AG04450 (cell line): ENCODE data around the gene PDXDC1. TPM values are rescaled to one million over a fixed set of nuclear protein-coding genes. Genes with fewer than 3 reads are reported as not detected.
A peak's percentile ranks its signal among the peaks of the same experiment; 100 is the strongest.
"Not testable (repeated sequence)": the region's sequence is repeated elsewhere in the genome, so short reads cannot be mapped to it uniquely, and the experiment has no call there.

Experiments
- CTCF ChIA-PET: fragments of 300-600, 350-600 bp; formaldehyde crosslinking; extraction: SDS; loops from one replicate; lab custom pipeline; 2022; ENCODE audit warnings: antibody characterized with exemption, inconsistent platforms; lab: Charles Lee
- POLR2A ChIA-PET: fragments of 350-600 bp; formaldehyde crosslinking; extraction: SDS; loops from one replicate; lab custom pipeline; 2021; ENCODE audit warnings: antibody characterized with exemption, inconsistent platforms; lab: Yijun Ruan, JAX
- DNase-seq: peaks from one replicate; pipeline ENCODE4 v3.0.0-alpha.2; 2011; ENCODE audit warnings: low read depth, low spot score
- H3K27ac ChIP-seq: one replicate; pipeline ENCODE4 v1.5.1; 2012; ENCODE audit warnings: low read depth, low read length, control low read depth
- H3K27me3 ChIP-seq: one replicate; pipeline ENCODE4 v1.6.0; 2012; ENCODE audit warnings: low read length; ENCODE audit not compliant: control insufficient read depth, insufficient read depth
- H3K4me3 ChIP-seq: 2 replicates; pipeline ENCODE4 v1.5.1; 2011; ENCODE audit warnings: mild to moderate bottlenecking, low read depth, low read length, control low read depth
- H3K9me3 ChIP-seq: 2 replicates; pipeline ENCODE4 v1.5.1; 2012; ENCODE audit warnings: low read length; ENCODE audit not compliant: control insufficient read depth, insufficient read depth
- polyA plus RNA-seq: library from polyadenylated mRNA; depleted of rRNA; stranded (reverse); fragments of >200 nt; gene quantifications from 2 replicates; pipeline ENCODE4 v1.2.3, GENCODE V29; 2011

PDXDC1 gene
- polyA plus RNA-seq, 1 experiment = 93.9 TPM

DNA sequence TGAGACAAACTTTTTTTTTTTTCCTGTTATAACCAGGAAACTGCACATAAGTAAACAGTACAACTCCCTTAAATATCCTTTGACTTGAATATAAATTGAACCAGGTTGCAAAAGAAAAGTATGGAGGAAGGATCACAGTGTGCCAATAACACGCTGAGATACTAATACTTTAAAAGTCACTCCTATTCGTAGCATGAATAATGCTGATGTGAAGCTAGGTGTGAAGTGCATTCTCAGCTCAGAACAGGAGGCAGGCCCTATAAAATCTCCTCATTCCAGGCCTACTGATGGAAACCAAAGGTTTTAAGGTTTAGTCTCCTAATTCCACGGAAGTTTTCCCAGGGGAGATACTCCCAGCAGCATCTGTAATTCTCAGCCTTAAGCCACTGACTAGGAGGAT is 25.0 kb downstream of the PDXDC1 start:
- H3K4me3 ChIP-seq, CTCF ChIA-PET, H3K9me3 ChIP-seq, POLR2A ChIA-PET, H3K27ac ChIP-seq, DNase-seq, H3K27me3 ChIP-seq: not testable (repeated sequence)

DNA sequence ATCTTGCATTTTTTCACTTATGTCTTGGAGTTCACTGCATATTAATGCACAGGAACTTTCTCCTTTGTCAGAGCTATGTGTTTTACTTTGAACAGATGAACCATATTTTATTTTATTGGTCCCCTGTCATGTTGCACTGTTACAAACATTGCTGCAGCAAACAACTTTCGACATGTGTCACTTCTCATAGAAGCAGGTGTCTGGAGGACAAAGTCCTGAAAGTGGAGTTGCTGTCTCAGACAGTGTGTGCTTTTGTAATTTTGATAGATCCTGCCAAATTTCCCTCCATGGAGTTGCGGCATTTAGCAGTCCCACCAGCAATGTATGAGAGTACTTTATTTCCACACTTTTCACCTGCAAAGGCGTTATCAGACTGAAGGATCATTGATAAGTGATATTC is 27.6 kb downstream of the PDXDC1 start:
- H3K4me3 ChIP-seq, H3K9me3 ChIP-seq, CTCF ChIA-PET, DNase-seq, POLR2A ChIA-PET, H3K27ac ChIP-seq, H3K27me3 ChIP-seq: not testable (repeated sequence)

DNA sequence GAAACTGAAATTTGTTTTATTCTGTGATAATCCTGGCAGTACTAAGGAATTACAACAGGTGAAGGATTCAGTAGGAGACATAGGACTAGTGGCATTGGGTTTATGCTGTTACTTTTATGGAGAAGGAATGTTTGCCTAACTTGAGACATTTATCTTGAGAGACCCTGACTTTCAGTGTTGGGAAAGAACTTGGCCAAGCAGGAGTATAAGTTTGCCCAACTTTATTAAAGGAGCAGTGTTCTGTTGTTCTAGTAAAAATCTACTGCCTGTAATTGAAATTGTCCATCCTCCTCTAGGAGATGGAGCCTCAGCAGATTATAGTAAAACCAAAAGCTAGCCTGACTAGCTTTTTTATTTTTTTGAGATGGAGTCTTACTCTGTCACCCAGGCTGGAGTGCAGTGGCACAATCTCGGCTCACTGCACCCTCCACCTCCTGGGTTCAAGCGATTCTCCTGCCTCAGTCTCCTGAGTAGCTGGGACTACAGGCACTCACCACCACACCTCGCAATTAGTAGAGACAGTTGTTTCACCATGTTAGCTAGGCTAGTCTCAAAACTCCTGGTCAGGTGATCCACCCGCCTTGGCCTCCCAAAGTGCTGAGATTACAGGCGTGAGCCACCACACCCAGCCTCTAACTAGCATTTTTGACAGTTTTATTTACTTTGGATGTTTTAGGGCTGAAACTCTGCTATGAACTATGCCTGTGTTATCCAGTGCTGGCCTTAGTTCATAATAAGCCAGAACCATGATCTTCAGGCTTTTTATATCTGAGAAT is 30.7 kb downstream of the PDXDC1 start:
- POLR2A ChIA-PET = interaction anchor here (0.6 to 0.9 kb wide), 2 partner anchors 16 kb away, joined by 3 to 4 read pairs; no protein-coding TSS in a partner anchor
- H3K4me3 ChIP-seq, H3K9me3 ChIP-seq, H3K27me3 ChIP-seq, CTCF ChIA-PET, H3K27ac ChIP-seq, DNase-seq: not testable (repeated sequence)

DNA sequence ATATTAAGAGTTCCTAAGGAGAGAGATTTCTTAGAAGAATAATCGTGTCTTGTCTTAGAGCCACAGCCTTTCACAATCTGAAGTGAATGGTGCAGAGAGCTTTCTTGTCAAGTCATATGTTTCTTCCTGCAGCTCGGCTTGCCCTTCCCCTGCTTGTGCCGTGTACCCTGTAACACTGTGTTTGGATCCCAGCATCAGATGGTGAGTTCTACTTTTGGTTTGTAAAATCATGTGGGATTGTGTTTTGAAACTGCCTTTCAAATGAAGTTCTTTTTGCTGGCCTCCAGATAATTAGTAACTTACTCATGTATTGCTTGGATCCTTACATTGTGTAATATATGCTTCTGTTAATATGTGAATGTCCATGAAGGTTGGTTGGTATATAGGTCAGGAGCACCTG is 33.8 kb downstream of the PDXDC1 start:
- H3K27ac ChIP-seq, H3K27me3 ChIP-seq, H3K4me3 ChIP-seq, H3K9me3 ChIP-seq, POLR2A ChIA-PET, DNase-seq, CTCF ChIA-PET: not testable (repeated sequence)

DNA sequence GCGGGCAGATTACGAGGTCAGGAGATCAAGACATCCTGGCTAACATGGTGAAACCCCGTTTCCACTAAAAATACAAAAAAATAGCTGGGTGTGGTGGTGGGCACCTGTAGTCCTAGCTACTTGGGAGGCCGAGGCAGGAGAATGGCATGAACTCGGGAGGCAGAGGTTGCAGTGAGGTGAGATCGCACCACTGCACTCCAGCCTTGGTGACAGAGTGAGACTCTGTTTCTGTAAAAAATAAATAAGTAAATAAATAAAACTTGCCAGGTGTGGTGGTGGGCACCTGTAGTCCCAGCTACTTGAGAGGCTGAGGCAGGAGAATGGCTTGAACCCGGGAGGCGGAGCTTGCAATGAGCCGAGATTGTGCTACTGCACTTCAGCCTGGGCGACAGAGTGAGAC is 38.1 kb downstream of the PDXDC1 start:
- H3K27ac ChIP-seq, CTCF ChIA-PET, H3K9me3 ChIP-seq, POLR2A ChIA-PET, H3K4me3 ChIP-seq, H3K27me3 ChIP-seq, DNase-seq: not testable (repeated sequence)

DNA sequence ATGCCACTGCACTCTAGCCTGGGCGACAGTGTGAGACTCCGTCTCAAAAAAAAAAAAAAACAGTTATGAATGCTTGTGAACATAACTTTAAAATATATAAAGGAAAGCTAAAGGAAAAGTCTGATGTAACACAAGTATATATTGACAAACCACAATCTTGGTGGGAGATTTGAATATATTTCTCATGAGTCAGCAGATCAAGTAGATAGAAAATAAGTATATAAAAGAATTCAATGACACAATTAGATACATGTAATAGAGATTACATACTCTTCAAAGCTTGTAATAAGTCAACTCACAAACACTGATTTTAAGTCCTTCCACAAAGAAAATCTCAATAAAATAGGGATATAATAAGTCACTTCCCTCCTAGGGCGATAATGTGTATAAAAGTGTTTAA is 40.8 kb downstream of the PDXDC1 start:
- peak overlapping the region; percentile 52 for H3K27ac ChIP-seq
- CTCF ChIA-PET = interaction anchor here (0.6 kb wide), 1 partner anchor 657 kb away, joined by 3 read pairs; no protein-coding TSS in a partner anchor

DNA sequence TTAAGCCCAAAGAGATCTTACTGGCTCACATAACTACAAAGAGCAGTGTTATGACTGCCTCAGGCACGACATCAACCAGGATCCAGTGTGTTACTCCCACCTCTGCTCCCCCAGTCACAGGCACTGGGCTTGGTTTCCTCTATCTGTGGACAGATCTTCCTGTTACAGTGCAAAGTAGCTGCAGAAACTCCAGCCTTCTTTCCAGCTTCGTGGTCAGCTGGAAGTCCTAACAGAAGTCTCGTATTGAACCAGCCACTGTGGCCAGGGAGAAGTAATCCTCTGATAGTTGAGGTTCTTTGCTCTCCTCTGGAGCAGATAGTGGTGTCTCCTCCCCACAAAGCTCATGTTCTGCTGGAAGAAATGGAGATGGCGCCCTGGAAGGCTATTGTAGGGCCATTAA is 41.5 kb downstream of the PDXDC1 start:
- H3K9me3 ChIP-seq, H3K27me3 ChIP-seq, DNase-seq, POLR2A ChIA-PET, H3K4me3 ChIP-seq, CTCF ChIA-PET: not testable (repeated sequence)
- peak overlapping the region; percentile 58 for H3K27ac ChIP-seq

More for the DNA sequence above, 40.8 kb downstream of the PDXDC1 start:
- DNase-seq, H3K4me3 ChIP-seq, H3K27me3 ChIP-seq, H3K9me3 ChIP-seq, POLR2A ChIA-PET: not testable (repeated sequence)

DNA sequence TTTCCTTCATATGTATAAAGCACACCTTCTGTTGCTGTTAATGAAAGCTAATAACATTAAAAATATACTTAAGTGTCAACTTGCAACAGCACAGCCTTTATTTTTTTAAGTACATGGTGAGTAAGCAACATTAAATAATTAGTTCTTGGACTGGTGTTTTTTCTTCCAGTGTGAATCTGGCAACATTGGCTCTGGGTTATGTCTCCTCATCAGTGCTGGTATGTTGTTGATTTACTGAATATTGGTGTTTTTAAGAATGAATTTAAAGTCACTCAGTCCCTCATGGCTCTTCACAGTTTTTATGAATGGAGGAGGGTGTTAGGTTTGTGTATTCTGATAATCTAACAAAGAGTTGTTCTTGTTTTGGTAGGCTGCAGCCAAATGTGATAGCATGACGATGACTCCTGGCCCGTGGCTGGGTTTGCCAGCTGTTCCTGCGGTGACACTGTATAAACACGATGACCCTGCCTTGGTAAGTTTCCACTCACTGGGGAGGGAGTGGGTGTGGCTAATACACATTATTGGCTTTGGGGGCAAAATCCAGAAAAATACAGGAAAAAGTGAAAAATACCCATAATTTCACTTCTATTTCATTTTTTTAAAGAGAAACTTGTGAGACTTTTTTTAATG is 42.2 kb downstream of the PDXDC1 start:
- CTCF ChIA-PET, H3K27me3 ChIP-seq, H3K9me3 ChIP-seq, POLR2A ChIA-PET, H3K27ac ChIP-seq, H3K4me3 ChIP-seq: not testable (repeated sequence)
- peak; percentile 42 for DNase-seq

DNA sequence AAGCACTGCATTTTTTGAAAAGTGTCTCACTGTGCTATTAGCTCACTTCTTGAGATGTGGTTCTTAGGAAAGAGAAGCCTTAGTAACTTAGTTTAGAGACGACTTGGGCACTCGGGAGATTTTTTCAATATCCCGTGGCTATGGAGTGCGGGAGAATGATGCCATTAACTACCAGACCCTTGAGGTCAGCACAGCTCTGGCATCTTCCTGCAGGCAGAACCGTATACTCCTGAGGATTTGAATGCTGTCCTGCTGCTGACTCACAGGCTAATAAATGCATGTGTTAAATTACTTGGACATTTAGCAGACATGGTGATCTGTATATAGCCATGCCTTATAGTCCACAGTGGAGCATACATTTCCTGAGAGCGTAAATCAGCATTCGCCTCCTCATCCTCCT is 46.6 kb downstream of the PDXDC1 start:
- POLR2A ChIA-PET = interaction anchor here (0.6 kb wide), 2 partner anchors 16 to 17 kb away, joined by 3 to 4 read pairs; no protein-coding TSS in a partner anchor
- H3K9me3 ChIP-seq, H3K4me3 ChIP-seq, H3K27ac ChIP-seq, H3K27me3 ChIP-seq, CTCF ChIA-PET: not testable (repeated sequence)
- peak; percentile 21 for DNase-seq
